Neural cell (in vitro differentiated cells): ENCODE measurements around the gene RALGPS1. TPM values are rescaled to one million over a fixed set of nuclear protein-coding genes. Genes with fewer than 3 reads are reported as not detected.
"Not testable (repeated sequence)": the region's sequence is repeated elsewhere in the genome, so short reads cannot be mapped to it uniquely, and the experiment has no call there.

ENCODE experiments used
- H2AFZ ChIP-seq: fragments of 200-600, 300-800 bp; sonication (generic), shearing (Covaris generic); 2 replicates; pipeline ENCODE4 v1.6.0; 2014; ENCODE audit warnings: low read depth, mild to moderate bottlenecking, antibody characterized with exemption, low read length, moderate library complexity
- H3F3A ChIP-seq: fragments of 200-600 bp; shearing (Covaris generic); 2 replicates; pipeline ENCODE4 v1.6.1; 2016; ENCODE audit warnings: mild to moderate bottlenecking, moderate library complexity, mixed read lengths, antibody characterized with exemption, low read length; ENCODE audit not compliant: insufficient read depth, poor library complexity, severe bottlenecking
- H3K27ac ChIP-seq: fragments of 200-600, 300-800 bp; sonication (generic), shearing (Covaris generic); 2 replicates; pipeline ENCODE4 v1.5.1; 2014; ENCODE audit warnings: mild to moderate bottlenecking, low read length, moderate library complexity
- H3K27me3 ChIP-seq: fragments of 300-800, 200-600 bp; sonication (generic), shearing (Covaris generic); 2 replicates; pipeline ENCODE4 v1.6.0; 2014; ENCODE audit warnings: mild to moderate bottlenecking, low read depth, low read length, moderate library complexity; ENCODE audit not compliant: insufficient read depth
- H3K36me3 ChIP-seq: fragments of 300-800, 200-600 bp; sonication (generic), shearing (Covaris generic); 2 replicates; pipeline ENCODE4 v1.5.1; 2014; ENCODE audit warnings: mild to moderate bottlenecking, antibody characterized with exemption, low read length, moderate library complexity; ENCODE audit not compliant: insufficient read depth
- H3K4me2 ChIP-seq: fragments of 300-800, 200-600 bp; sonication (generic), shearing (Covaris generic); 2 replicates; pipeline ENCODE4 v1.6.0; 2014; ENCODE audit warnings: mild to moderate bottlenecking, low read length
- H3K4me3 ChIP-seq: fragments of 300-800, 200-600 bp; sonication (generic), shearing (Covaris generic); 2 replicates; pipeline ENCODE4 v1.5.1; 2014; ENCODE audit warnings: mild to moderate bottlenecking, low read length, moderate library complexity
- H3K79me2 ChIP-seq: fragments of 200-600 bp; shearing (Covaris generic); replicated peaks from 2 replicates; pipeline ENCODE4 v1.6.0; 2014; ENCODE audit warnings: mild to moderate bottlenecking, low read length, moderate library complexity; ENCODE audit not compliant: insufficient read depth
- H3K9ac ChIP-seq: fragments of 300-800, 200-600 bp; sonication (generic), shearing (Covaris generic); 2 replicates; pipeline ENCODE4 v1.6.1; 2016; ENCODE audit warnings: mild to moderate bottlenecking, low read length, mixed read lengths
- H3K9me2 ChIP-seq: fragments of 200-600 bp; shearing (Covaris generic); 2 replicates; pipeline ENCODE4 v1.6.1; 2016; ENCODE audit warnings: mild to moderate bottlenecking, low read length, mixed read lengths; ENCODE audit not compliant: insufficient read depth
- H3K9me3 ChIP-seq: fragments of 200-600, 300-800 bp; sonication (generic), shearing (Covaris generic); 2 replicates; pipeline ENCODE4 v1.6.1; 2016; ENCODE audit warnings: mild to moderate bottlenecking, mixed run types, low read length, moderate library complexity, mixed read lengths
- H4K20me1 ChIP-seq: fragments of 200-600 bp; shearing (Covaris generic); 2 replicates; pipeline ENCODE4 v1.6.1; 2016; ENCODE audit warnings: mild to moderate bottlenecking, mixed run types; ENCODE audit not compliant: insufficient read depth
- CTCF ChIP-seq: fragments of 450-650 bp; IDR thresholded peaks from 2 replicates; pipeline ENCODE4 v1.5.1; 2014; ENCODE audit warnings: antibody characterized with exemption, mild to moderate bottlenecking, moderate library complexity; ENCODE audit not compliant: poor library complexity, severe bottlenecking
- EP300 ChIP-seq: fragments of 450-650 bp; conservative IDR thresholded peaks from 2 replicates; pipeline ENCODE4 v1.6.1; 2014; ENCODE audit warnings: antibody characterized with exemption, mild to moderate bottlenecking, moderate library complexity; ENCODE audit not compliant: poor library complexity, severe bottlenecking
- EZH2 ChIP-seq: fragments of 200-600, 300-800 bp; shearing (Covaris generic), sonication (generic); IDR thresholded peaks from 2 replicates; pipeline ENCODE4 v1.6.1; 2014; ENCODE audit warnings: antibody characterized with exemption, low read length, borderline replicate concordance, mild to moderate bottlenecking; ENCODE audit not compliant: insufficient read depth, poor library complexity, severe bottlenecking
- MXI1 ChIP-seq: fragments of 450-650 bp; conservative IDR thresholded peaks from 2 replicates; pipeline ENCODE4 v1.6.1; 2014; ENCODE audit warnings: antibody characterized with exemption, mild to moderate bottlenecking; ENCODE audit not compliant: poor library complexity, severe bottlenecking
- POLR2AphosphoS5 ChIP-seq: IDR thresholded peaks from 2 replicates; pipeline ENCODE4 v1.6.1; 2012
- RAD21 ChIP-seq: fragments of 450-650 bp; conservative IDR thresholded peaks from 2 replicates; pipeline ENCODE4 v1.6.1; 2014; ENCODE audit warnings: antibody characterized with exemption, mild to moderate bottlenecking, moderate library complexity
- REST ChIP-seq: IDR thresholded peaks from 2 replicates; pipeline ENCODE4 v1.6.1; 2012; ENCODE audit warnings: borderline replicate concordance
- SMC3 ChIP-seq: fragments of 450-650 bp; conservative IDR thresholded peaks from 2 replicates; pipeline ENCODE4 v1.6.1; 2014; ENCODE audit warnings: antibody characterized with exemption, mild to moderate bottlenecking, moderate library complexity; ENCODE audit not compliant: poor library complexity
- TAF1 ChIP-seq: IDR thresholded peaks from 2 replicates; pipeline ENCODE4 v1.6.1; 2012; ENCODE audit warnings: low read depth
- polyA plus RNA-seq: library from polyadenylated mRNA; depleted of rRNA; stranded (reverse); fragments of >200 nt; gene quantifications from 2 replicates; pipeline ENCODE4 v1.2.3, GENCODE V29; 2014

Gene RALGPS1
- polyA plus RNA-seq, 1 donor from 2014 or later, result 37.1 TPM

- no peak overlapping the region for H2AFZ ChIP-seq
- H3K27me3 ChIP-seq, result no peaks in the 10 kb centered on the region
- H3K4me3 ChIP-seq, result no peak overlapping the region
- no peaks in the 10 kb centered on the region for H3F3A ChIP-seq
- H3K9me2 ChIP-seq, result no peaks in the 10 kb centered on the region
- peaks cover 11% of the 10 kb centered on the region for H3K36me3 ChIP-seq
- TF ChIP-seq CTCF (no peak), TAF1 (no peak), POLR2AphosphoS5 (no peak), SMC3 (no peak), EZH2 (no peak), MXI1 (no peak), EP300 (no peak), RAD21 (no peak), REST (no peak)
- H3K79me2 ChIP-seq, result no peaks in the 10 kb centered on the region
- H3K9me3 ChIP-seq, result no peaks in the 10 kb centered on the region
- H4K20me1 ChIP-seq, result no peaks in the 10 kb centered on the region
- H3K27ac ChIP-seq, result no peak overlapping the region
- H3K4me2 ChIP-seq, result no peak overlapping the region
- no peak overlapping the region for H3K9ac ChIP-seq
Measured at GRCh38 chr9:127170652-127171051, 256.1 kb downstream of the RALGPS1 start.

- H3K9me2 ChIP-seq, H3K27ac ChIP-seq, H3K4me2 ChIP-seq, H3K27me3 ChIP-seq, H3F3A ChIP-seq, H3K9ac ChIP-seq, H3K4me3 ChIP-seq, H2AFZ ChIP-seq, H3K79me2 ChIP-seq, H4K20me1 ChIP-seq, H3K9me3 ChIP-seq: not testable (repeated sequence)
- H3K36me3 ChIP-seq, result peaks cover 11% of the 10 kb centered on the region
Measured at GRCh38 chr9:127171348-127171747, 256.8 kb downstream of the RALGPS1 start.

- H3K36me3 ChIP-seq, result peaks cover 11% of the 10 kb centered on the region
- H3K9me3 ChIP-seq, result no peaks in the 10 kb centered on the region
- no peaks in the 10 kb centered on the region for H3F3A ChIP-seq
- TF ChIP-seq EP300, result no peak
- no peak for TF ChIP-seq POLR2AphosphoS5
- TF ChIP-seq REST, result no peak
- TF ChIP-seq EZH2, result no peak
- TF ChIP-seq TAF1, result no peak
- no peak for TF ChIP-seq SMC3
- TF ChIP-seq CTCF, result no peak
- TF ChIP-seq RAD21, result no peak
- TF ChIP-seq MXI1, result no peak
- H3K9ac ChIP-seq, result no peak overlapping the region
- no peak overlapping the region for H2AFZ ChIP-seq
- H3K27me3 ChIP-seq, result no peaks in the 10 kb centered on the region
- no peak overlapping the region for H3K4me3 ChIP-seq
- H3K4me2 ChIP-seq, result no peak overlapping the region
- H3K79me2 ChIP-seq, result no peaks in the 10 kb centered on the region
- H3K27ac ChIP-seq, result no peak overlapping the region
- no peaks in the 10 kb centered on the region for H4K20me1 ChIP-seq
- no peaks in the 10 kb centered on the region for H3K9me2 ChIP-seq
Measured at GRCh38 chr9:127172066-127172707, 257.6 kb downstream of the RALGPS1 start.
